KMS-11 (cell line): ENCODE results near the gene TCF7L1.

ENCODE experiments used
- H2AFZ ChIP-seq: fragments of 200-600 bp; sonication (generic); 2 replicates; pipeline ENCODE4 v1.6.1; 2016; ENCODE audit warnings: antibody characterized with exemption, mixed run types, low read depth
- H3K27ac ChIP-seq: fragments of 200-600 bp; sonication (generic); 2 replicates; pipeline ENCODE4 v1.6.1; 2016; ENCODE audit warnings: mild to moderate bottlenecking, mixed run types
- H3K27me3 ChIP-seq: fragments of 200-600 bp; sonication (generic); 2 replicates; pipeline ENCODE4 v1.6.1; 2017; ENCODE audit warnings: mild to moderate bottlenecking, low read depth, mixed run types, moderate library complexity; ENCODE audit not compliant: insufficient read depth
- H3K36me3 ChIP-seq: fragments of 200-600 bp; sonication (generic); 2 replicates; pipeline ENCODE4 v1.6.1; 2017; ENCODE audit warnings: mild to moderate bottlenecking, mixed run types; ENCODE audit not compliant: insufficient read depth
- H3K4me1 ChIP-seq: fragments of 200-600 bp; sonication (generic); 2 replicates; pipeline ENCODE4 v1.6.1; 2016; ENCODE audit warnings: mild to moderate bottlenecking, low read depth, mixed run types; ENCODE audit not compliant: poor library complexity, severe bottlenecking
- H3K4me2 ChIP-seq: fragments of 200-600 bp; sonication (generic); 2 replicates; pipeline ENCODE4 v1.7.0; 2016; ENCODE audit warnings: mild to moderate bottlenecking, mixed run types
- H3K4me3 ChIP-seq: fragments of 200-600 bp; sonication (generic); IDR thresholded peaks from 2 replicates; pipeline ENCODE4 v1.6.1; 2017; ENCODE audit warnings: low read depth, low read length, mixed read lengths; ENCODE audit not compliant: insufficient read depth
- H3K79me2 ChIP-seq: fragments of 200-600 bp; sonication (generic); 2 replicates; pipeline ENCODE4 v1.6.1; 2016; ENCODE audit warnings: low read depth, mixed run types; ENCODE audit not compliant: insufficient read depth
- H3K9ac ChIP-seq: fragments of 200-600 bp; sonication (generic); 2 replicates; pipeline ENCODE4 v1.6.1; 2016; ENCODE audit warnings: mild to moderate bottlenecking, mixed run types
- H4K20me1 ChIP-seq: fragments of 200-600 bp; sonication (generic); 2 replicates; pipeline ENCODE4 v1.6.1; 2016; ENCODE audit warnings: mild to moderate bottlenecking, mixed run types; ENCODE audit not compliant: insufficient read depth
- TF ChIP-seq, protein P1 (sequence below): fragments of 200-600 bp; sonication (generic); conservative IDR thresholded peaks from 2 replicates; pipeline ENCODE4 v1.6.1; 2017; ENCODE audit warnings: low read depth, mild to moderate bottlenecking, antibody characterized with exemption, low read length, moderate library complexity, mixed read lengths

Gene TCF7L1

DNA sequence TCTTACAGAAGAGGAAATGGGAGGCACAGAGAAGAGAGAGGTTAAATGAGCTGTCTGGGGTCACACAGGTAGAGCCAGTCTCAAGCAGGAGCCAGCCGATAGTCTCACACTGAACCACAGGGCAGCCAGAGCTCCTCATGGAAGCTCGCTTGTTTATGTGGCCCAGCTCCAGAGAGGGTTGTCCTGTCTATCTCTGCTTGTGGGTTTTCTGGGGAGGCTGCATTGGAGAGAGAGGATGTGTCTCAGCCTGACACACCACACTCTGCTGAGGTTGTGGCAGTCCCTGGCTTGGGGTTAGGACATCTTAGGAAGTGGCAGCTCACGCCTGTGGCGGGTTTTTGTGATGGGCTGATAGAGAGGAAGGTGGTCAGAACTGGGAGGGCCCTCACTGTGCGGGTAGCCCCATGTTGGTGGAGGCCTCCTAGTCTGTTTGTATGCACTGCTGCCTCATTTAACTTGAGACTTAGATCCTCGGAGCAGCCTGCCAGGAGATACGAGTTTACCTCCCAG lies 52.3 kb downstream of the TCF7L1 start:
- Histone ChIP-seq H3K9ac (no peak overlapping the region), H3K27ac (no peak overlapping the region), H3K4me3 (no peak overlapping the region), H3K4me1 (no peaks in the 10 kb centered on the region), H3K79me2 (no peaks in the 10 kb centered on the region), H3K4me2 (no peak overlapping the region), H3K27me3 (no peaks in the 10 kb centered on the region), H4K20me1 (no peaks in the 10 kb centered on the region), H3K36me3 (no peaks in the 10 kb centered on the region), H2AFZ (no peak overlapping the region)
- TF ChIP-seq, protein P1, sequence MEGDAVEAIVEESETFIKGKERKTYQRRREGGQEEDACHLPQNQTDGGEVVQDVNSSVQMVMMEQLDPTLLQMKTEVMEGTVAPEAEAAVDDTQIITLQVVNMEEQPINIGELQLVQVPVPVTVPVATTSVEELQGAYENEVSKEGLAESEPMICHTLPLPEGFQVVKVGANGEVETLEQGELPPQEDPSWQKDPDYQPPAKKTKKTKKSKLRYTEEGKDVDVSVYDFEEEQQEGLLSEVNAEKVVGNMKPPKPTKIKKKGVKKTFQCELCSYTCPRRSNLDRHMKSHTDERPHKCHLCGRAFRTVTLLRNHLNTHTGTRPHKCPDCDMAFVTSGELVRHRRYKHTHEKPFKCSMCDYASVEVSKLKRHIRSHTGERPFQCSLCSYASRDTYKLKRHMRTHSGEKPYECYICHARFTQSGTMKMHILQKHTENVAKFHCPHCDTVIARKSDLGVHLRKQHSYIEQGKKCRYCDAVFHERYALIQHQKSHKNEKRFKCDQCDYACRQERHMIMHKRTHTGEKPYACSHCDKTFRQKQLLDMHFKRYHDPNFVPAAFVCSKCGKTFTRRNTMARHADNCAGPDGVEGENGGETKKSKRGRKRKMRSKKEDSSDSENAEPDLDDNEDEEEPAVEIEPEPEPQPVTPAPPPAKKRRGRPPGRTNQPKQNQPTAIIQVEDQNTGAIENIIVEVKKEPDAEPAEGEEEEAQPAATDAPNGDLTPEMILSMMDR, result 0 out of 2 replicates have a peak, but pooled peaks have one; percentile 6

DNA sequence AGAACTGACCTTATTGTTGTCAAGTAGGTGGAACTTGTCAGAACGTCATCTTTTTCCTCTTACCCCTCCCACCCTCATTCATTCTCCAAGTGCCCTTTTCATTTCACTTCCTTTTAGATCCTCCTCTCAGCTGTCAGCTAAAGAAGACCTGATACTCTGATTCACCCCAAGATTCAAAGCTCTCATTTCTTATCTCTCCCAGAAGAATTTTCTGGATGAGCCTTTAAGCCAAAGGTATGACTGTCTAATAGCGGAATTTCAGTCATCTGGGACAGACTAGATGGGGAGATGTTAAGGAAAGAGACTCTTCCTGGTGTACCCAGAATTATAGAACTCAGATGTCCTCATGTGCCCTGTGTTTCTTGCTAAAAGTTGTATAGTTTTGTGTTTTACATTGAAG lies 53.9 kb downstream of the TCF7L1 start:
- H2AFZ ChIP-seq, result no peak overlapping the region
- H3K27ac ChIP-seq, result no peak overlapping the region
- H3K4me2 ChIP-seq, result no peak overlapping the region
- no peaks in the 10 kb centered on the region for H3K4me1 ChIP-seq
- no peaks in the 10 kb centered on the region for H3K79me2 ChIP-seq
- H3K27me3 ChIP-seq, result no peaks in the 10 kb centered on the region
- TF ChIP-seq, protein P1, result no peak
- no peaks in the 10 kb centered on the region for H3K36me3 ChIP-seq
- H4K20me1 ChIP-seq, result no peaks in the 10 kb centered on the region
- H3K9ac ChIP-seq, result no peak overlapping the region
- H3K4me3 ChIP-seq, result no peak overlapping the region

DNA sequence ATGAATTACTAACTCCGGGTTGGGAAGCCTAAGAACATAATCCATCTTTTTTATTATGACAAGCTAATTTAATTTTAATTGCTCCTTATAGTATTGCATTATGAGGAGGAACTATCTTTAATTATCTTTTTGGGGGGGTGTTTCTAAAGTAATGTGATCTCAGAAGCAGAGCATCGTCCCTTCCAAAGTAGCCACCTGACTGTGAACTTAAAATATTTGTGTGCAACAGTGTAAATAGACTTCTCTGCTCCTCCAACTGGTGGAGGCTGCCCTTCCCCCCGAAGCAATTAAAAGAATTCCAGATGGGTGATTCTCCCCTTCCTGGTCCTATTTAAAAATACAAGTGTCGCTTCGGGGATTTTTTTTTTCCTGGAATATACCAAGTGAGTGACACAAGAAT lies 55.7 kb downstream of the TCF7L1 start:
- H3K4me1 ChIP-seq, result no peaks in the 10 kb centered on the region
- no peaks in the 10 kb centered on the region for H3K79me2 ChIP-seq
- H3K36me3 ChIP-seq, result no peaks in the 10 kb centered on the region
- TF ChIP-seq, protein P1, result no peak
- H3K27me3 ChIP-seq, result no peaks in the 10 kb centered on the region
- no peak overlapping the region for H2AFZ ChIP-seq
- no peak overlapping the region for H3K4me3 ChIP-seq
- H3K27ac ChIP-seq, result no peak overlapping the region
- H3K4me2 ChIP-seq, result no peak overlapping the region
- no peak overlapping the region for H3K9ac ChIP-seq
- H4K20me1 ChIP-seq, result no peaks in the 10 kb centered on the region

DNA sequence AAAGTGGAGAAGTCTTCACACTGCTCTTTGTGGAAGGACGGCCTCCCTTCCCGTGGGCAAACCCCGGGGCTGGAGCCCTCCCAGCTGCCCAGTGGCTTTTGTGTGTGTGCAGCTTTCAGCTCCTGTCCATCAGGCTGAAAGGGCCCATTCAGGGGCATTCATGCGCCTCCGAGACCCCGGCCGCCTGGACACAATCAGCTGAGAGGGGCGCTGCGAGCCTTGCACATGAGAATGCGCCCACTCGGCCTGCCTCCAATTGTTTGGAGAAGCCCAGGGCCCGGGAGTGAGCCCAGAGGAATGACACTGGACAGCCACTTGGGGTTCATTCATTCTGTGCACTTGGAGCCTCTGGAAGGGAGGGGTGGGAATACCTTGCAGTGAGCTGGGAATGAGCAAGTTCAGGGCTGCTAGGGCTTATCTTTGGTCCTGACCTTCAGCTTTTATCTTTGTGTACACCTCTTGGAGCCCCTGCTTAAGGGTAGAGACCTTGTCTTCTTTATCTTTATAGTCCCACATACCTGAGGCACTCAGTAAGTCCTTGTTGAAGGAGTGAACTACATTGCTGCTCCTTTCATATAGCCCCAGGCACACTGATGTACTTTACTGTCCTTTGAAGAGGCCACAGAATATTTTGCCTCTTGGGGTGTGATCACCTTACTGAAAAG lies 56.5 kb downstream of the TCF7L1 start:
- Histone ChIP-seq H2AFZ (no peak overlapping the region), H3K36me3 (no peaks in the 10 kb centered on the region), H3K27ac (no peak overlapping the region), H3K79me2 (no peaks in the 10 kb centered on the region), H3K9ac (no peak overlapping the region), H4K20me1 (no peaks in the 10 kb centered on the region), H3K27me3 (no peaks in the 10 kb centered on the region), H3K4me3 (no peak overlapping the region), H3K4me1 (no peaks in the 10 kb centered on the region), H3K4me2 (no peak overlapping the region)
- TF ChIP-seq, protein P1, result no peak
